GM18520 (cell line): ENCODE results near the gene KDELR1.

ENCODE experiments used
- ATAC-seq: cut with Tn5 transposase; IDR thresholded peaks from one replicate; pipeline ENCODE4 v1.9.1; 2021; ENCODE audit not compliant: unreplicated experiment

The KDELR1 gene

DNA sequence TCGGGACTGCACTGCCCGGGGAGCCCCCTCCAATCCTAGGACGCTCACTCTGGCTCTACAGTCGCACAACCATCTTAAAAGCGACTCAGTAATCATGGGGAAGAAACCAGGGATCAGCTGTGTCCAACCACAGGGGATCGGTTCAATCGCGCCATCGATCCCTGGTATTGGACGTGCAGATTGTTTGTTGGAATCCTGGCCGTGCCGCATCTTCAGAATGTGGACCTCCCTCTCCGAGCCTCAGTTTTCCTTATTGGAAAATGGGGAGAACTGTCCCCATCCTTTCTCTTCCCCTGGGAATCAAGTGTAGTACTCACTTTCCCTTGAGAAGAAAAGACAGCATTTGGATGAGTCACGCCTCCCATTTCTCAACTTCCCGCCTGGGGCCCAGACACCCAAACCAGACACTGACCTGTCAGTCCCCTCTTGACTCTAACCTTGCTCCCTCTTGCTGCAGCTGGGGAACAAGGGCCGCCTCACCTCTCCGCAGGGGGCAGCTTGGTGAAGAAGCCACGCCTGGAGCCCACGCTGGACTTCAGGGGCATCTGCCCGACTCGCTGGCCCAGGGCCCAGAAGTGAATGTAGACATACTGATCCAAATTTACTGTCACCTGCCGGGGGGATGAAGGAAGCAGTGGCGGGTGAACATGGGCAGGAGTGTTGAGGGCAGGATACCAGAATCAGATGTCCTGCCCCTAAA, 48.4 kb downstream of the KDELR1 start:
- ATAC-seq = no peak

DNA sequence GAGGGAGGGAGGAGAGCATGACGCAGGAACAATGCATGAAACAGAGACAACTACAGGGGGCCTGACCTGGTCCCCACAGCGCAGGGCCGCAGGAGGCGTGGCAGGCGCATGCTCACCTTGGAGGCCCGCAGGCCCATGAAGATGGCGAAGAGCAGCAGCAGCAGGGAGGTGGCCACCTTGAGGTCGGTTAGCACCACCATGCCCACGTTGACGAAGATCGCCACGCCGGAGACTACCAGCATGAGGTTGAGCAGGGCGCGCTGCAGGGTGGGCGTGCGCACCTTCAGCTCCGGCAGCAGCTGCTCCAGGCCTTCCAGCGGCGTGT, 49.0 kb downstream of the KDELR1 start:
- ATAC-seq = no peak

DNA sequence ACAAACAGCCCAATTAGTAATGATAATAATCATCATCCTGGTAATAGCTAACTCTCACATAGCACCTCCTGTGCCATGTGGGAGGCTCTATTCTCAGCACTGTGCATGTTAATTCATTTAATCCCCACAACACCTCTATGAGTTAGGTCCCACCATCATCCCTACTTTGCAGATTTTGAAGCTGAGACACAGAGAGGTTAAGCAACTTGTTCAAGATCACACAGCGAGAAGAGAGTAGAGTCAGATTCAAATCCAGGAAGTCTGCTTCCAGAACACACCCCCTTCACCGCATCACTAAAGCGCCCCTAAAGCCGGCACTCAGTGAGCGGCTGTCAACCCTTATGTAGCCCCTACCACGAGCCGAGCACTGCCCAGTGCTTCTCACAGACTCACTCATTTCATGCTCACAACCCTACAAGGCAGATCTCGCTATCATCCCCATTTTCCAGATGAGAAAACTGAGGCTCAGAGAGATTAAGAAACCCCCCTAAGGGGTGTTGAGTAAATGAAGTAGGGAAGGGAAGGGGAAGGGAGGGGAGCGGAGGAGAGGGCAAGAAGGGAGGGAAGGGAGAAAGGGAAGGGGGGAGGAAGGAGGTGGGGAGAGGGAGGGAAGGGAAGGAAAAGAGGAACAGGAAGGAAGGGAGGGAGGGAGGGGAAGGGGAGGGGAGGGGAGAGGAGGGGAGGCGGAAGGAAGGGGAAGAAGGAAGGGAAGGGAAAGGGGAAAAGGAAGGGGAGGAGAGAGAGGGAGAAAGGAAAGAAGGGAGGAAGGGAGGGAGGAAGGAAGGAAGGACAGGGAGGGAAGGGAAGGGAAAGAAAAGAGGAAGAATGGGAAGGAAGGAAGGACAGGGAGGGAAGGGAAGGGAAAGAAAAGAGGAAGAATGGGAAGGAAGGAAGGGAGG, 49.6 kb downstream of the KDELR1 start:
- no peak for ATAC-seq

GRCh38 chr19:48340995-48341394, 50.4 kb downstream of the KDELR1 start:
- ATAC-seq = no peak

GRCh38 chr19:48338802-48339503, 52.4 kb downstream of the KDELR1 start:
- no peak for ATAC-seq

GRCh38 chr19:48338253-48338755, 53.0 kb downstream of the KDELR1 start:
- ATAC-seq = no peak

GRCh38 chr19:48333467-48334384, 57.6 kb downstream of the KDELR1 start:
- peak; percentile 43 for ATAC-seq

GRCh38 chr19:48332662-48333466, 58.5 kb downstream of the KDELR1 start:
- peak; percentile 63 for ATAC-seq
